GM21515 (cell line): ENCODE measurements around the gene SIMC1.

ENCODE experiments used
- ATAC-seq: cut with Tn5 transposase; IDR thresholded peaks from one replicate; pipeline ENCODE4 v1.9.1; 2021; ENCODE audit not compliant: unreplicated experiment

SIMC1 gene

DNA sequence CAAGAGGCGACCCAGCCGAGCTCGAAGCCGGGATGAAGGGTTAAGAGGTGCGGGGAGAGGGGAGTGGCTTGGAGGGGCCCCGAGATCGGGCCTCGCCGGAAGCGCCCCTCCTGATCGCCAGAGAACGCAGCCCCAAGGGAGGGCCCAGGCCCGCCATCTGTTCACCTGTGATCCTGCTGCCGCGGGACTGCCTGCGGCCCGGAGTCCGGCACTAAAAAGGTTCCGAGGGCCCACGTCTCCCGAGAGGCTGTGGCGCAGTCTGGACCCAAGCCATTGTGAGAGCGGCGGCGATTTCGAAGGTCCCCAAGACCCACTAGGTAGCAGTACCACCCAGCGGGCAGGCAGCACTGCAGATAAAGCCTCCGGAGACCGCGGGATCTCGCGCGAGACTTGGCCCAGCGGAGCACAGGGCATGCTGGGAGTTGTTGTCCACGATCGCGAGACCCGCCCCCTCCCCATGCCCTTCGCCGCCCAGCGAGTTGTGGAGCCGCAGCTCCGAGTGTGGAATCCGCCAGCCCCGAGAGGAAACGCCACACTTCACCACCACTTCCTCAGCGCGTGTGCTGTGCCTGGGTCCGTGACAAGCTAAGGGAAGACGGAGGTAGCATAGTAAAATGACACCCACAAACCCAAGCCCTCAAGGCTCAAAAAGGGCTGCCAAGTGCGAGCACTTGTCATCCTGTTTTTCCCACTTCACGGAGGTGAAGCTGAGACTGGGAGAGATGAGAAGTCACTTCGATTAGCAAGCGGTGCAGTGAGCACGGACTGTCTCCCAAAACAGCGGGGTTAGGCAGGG is 123.4 kb downstream of the SIMC1 start, which contains the start of gene KIAA1191:
TSS of gene KIAA1191 (minus strand) at position 328 of the 796 bp plus-strand sequence. CDS start 2,256 bp downstream, outside the sequence.
- ATAC-seq = peak; percentile 83

DNA sequence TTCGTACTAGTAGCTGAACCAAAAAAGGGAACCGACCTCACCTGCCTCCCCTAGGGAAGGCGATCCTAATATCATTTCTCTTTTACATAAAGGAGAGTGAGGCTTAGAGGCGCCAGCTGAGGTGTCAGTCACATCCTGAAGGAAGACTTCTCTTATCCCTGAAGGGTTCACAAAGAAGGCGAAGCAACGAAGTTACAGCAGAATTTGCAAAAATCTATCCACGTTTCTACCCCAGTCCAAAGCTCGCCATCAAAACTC is 123.9 kb downstream of the SIMC1 start:
- ATAC-seq = peak; percentile 15

DNA sequence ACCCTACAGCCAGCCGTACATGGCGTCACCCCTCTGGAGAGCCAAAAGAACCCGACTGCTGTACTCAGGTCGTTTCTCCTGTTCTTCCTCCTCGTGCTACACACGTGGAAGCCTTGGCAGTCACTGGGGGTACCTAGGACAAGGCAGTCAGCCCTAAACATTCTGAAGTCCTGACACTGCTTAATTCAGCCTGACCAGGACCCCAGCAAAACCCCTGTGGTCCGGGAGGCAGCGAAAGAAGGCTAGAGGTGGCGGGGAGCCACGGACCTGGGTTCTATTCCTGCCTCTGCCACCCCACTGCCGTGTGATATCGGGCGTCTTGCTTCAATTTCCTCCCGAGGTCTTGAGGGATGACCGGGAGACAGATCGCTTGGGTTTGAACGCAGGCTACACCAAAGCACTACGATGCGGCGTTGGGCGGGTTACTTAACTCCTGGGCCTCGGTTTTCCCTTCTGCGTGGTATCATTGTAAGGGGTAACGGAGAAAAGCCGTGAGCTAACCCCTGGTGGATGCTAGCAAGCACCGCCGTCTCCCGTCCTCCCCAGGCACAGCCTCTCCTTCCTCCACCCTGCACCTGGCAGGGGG is 126.6 kb downstream of the SIMC1 start:
- ATAC-seq = no peak

DNA sequence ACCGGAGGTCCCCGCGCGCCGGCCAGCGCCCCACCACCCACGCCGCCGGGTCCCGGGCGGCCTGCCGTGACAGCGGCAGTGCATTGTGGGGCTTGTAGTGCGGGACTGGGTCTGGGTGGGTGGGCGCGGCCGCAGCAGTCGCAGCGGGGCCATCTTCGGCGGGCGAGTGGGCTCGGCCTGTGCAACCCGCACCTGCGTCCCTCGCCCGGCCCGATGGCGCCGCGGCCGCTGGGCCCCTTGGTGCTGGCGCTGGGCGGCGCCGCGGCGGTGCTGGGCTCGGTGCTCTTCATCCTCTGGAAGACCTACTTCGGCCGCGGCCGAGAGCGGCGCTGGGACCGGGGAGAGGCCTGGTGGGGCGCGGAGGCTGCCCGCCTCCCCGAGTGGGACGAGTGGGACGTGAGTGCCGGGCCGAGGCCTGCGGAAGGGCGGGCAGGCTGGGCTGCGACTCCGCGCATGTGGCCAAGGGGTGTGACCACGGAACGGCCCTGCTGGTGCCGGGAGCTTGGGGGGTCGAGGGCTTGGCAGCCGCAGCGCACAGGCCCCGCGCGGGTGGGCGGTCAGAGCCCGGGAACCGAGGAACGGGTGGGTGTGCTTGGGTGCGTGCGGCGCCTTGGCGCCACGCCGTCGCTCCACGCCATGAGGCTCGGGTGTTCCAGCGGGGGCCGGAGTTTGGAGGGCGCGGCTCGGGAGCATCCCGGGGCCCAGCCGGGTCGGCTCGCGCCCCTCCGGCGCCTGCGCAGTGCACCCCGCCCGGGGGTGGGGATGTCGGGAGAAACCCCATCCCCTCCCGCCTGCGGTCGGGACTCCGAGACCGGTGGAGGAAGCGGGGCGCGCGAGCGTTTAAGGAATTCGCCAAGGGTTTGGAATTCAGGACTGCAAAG is 127.4 kb downstream of the SIMC1 start, which contains the start of gene ARL10:
TSS of gene ARL10 (plus strand) at position 137 of the 881 bp plus-strand sequence. CDS start at position 214, 77 bp downstream.
- peak; percentile 36 for ATAC-seq

DNA sequence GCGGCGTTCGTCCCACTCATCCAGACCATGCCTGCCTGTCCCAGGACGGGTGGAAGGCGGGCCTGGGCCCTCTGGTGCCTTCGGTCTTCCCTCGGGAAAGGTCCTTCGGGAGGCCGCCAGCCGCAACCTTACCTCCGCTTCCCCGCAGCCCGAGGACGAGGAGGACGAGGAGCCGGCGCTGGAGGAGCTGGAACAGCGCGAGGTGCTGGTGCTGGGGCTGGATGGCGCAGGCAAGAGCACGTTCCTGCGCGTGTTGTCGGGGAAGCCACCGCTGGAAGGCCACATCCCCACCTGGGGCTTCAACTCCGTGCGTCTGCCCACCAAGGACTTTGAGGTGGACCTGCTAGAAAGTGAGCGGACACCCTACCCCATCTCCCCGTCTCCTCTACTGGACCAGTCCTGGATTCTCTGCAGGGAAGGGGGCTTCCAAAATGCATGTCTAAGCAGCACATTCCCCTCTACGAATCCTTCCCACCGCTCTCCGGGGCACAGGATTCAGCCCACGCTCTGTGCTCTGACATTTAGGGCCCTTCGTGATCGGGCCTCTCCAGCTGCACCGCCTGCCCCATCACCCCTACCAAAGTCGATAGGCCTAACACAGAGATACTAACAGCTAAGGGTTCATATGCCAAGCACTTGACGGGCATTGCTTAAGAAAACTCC is 128.1 kb downstream of the SIMC1 start:
- no peak for ATAC-seq

DNA sequence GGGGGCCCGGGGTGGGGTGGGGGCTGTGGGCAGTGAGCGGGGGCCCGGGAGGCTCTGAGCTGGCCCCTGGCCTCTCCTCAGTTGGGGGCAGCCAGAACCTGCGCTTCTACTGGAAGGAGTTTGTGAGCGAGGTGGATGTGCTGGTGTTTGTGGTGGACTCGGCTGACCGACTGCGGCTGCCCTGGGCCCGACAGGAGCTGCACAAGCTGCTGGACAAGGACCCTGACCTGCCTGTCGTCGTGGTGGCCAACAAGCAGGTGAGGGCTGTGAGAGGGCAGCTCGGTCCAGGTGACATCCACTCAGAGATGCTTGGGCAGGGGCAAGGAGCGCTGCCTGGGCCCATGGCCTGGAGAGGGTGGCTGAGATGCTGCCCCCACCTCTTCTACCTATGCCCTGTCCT is 130.5 kb downstream of the SIMC1 start:
- no peak for ATAC-seq

DNA sequence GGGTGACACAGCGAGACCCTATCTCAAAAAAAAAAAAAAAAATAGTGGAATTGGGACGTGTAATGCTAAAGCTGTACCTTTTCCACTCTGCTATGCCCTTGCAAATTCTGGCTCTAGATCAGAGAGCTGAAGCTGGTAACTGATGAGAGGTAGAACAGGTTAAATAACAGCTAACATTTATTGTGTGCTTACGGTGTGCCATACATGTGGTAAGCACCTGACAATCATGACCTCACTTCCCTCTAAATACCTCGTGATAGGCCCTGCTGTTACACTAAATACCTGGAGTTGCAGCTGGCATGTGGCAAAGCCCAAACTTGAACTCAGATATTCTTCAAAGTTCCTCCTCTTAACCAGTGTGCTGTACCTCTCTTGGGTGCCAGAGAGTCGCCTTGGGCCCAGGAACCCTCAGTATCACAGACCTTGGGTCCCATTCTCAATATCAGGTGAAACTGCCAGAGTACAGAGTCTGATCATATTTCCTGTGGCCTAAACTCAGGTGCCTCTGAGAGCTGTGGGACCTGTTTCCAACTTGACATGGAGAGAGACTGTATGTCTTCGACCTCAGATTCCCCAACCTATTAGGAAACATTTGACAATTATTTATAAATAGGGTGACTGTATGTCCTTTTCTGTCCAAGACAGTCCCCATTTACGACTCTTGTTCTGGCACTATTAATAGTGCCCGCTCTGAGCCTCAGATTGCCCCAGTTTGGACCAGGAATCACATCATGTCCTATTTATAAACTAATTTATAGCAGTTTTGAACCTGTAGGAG is 131.9 kb downstream of the SIMC1 start:
- no peak for ATAC-seq

DNA sequence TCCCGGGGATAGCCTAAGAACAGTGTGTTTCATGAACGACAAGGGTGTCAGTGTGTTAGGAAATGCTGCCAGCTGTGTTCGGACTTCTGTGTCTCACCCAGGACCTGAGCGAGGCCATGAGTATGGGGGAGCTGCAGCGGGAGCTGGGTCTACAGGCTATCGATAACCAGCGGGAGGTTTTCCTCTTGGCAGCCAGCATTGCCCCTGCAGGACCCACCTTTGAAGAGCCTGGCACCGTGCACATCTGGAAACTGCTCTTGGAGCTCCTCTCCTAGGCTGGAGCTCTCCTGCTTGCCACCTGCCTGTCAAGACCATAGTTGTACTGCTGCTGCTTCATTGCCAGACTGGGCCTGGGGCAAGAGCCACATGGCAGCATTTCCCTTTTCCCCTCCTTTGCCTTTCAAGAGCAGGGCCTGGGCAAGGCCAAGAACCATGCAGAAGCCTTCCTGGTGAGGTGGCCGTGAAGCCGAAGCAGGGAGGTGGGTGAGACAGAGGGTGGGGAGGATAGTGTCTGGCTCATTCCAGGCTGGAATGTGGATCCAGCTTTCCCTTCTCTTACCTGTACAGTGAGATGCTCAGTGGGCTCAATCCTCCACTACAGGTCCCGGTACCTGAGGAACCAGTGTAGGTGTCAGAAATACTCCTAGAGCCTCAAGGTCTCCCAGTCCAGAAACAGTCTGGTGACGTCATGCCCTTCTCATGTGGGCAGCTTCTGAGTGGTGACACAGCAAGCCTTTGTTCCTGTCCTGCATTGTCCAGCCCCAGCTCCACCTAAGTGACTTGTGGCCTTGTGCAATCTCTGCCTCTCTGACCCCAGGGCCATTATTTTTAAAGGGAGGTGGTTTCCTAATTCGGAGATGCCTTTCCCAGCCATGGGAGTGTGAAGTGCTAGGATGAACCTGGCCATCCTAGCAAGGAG is 133.7 kb downstream of the SIMC1 start:
- ATAC-seq = no peak

DNA sequence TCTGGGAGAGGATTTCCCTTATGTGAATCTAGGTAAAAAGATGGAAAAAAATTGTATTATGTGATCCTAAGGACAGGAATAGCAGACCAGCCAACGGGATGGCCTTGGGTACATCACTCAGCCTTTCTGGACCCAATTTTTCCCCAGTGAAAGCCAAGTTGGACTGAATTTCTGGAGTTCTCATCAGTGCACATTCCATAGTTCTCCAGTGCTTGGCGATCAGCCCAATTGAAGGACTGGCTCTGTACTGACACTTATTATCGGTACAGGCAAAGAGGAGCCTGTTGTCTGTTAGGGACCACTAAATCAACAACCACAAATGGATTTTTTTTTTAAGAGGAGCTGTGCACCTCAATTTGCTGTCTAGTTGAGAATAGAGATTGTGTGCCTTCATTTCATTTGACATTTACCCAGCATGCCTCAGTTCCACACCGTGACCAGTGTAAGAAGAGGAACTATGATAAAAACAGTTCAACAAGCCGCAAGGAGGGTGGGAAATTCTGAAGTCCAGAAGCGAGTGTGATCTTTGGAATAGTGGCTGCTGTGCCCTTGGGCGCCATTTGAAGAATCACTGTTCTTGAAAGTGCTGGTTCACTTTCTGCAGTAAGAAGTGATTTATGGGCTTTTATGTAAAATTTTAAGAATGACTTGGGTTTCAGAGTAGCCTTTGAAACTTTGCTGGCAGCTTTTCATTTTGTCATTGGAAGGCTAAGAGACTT is 135.0 kb downstream of the SIMC1 start:
- ATAC-seq = no peak

DNA sequence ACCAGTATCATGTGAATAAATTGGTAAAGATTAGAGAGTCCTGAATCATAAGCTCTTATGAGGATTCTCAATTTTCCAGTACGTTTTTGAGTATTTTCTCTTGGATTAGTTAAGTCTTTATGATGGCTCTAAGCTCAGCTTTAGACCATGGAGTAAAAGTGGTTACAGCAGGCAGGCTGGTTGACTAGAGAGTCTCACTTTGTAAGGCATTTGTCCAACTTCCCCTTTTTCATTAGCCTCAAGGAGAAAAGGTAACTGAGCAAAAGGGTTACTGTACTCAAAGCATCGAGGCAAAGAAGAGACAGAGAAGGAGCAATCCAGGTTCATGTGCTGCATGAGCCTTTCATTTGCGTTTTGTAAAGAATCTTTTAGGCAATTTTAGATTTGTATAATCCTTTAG is 141.7 kb downstream of the SIMC1 start:
- no peak for ATAC-seq

DNA sequence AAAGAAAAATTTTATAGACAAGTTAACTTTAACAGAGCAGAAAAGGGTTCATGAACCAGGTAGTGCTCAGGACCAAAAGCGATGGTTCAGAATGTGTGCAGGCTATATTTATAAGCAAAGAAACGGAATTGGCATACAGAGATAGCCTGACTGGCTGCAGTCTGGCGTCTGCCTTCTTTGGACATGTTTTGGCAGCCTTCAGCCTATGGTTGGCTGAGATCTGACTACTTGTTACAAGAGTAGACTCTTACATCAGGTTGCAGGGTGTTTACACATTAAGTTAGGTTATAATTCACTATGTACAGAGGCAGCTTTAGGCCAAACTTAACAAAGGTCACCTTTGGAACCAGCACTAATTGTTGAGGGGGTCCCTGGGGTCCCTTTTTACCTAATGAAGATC is 143.2 kb downstream of the SIMC1 start:
- ATAC-seq = no peak

DNA sequence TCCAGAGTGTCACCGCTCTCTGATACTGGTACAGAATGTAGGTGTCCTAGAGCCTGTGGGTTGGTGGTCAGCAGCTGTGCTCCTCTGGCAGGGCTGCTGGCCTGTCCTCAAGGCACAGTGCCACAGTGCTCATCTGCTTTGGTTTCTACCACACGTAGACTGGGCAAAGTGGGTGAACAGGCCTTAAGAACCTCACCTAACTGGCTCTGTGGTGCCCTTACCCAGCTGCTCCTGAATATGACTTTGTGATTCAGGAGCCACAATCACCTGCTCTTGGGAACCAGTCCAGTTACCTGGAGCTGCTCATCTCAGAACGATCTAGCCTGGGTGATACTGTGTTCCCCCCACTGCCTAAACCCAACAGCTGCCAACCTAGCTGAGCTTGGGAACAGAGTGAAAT is 143.8 kb downstream of the SIMC1 start:
- ATAC-seq = no peak

DNA sequence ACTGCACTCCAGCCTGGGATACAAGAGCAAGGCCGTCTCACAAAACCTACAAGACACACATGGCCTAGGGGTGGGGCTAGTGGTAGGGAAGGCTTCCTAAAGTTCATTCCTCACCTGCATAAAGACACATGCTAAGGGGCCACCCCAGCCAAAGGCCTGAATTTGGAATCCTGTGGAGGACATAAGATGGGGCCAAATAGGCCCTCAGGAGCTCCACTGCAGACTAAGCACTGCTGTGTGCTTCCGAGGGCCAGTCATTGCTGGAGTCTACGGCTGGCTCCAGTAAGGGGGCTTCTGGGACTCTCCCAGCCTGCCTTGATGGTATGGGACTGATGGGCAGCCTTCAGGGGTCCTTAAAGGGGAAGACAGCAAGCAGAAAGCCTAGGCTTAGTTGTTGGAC is 144.5 kb downstream of the SIMC1 start:
- no peak for ATAC-seq

DNA sequence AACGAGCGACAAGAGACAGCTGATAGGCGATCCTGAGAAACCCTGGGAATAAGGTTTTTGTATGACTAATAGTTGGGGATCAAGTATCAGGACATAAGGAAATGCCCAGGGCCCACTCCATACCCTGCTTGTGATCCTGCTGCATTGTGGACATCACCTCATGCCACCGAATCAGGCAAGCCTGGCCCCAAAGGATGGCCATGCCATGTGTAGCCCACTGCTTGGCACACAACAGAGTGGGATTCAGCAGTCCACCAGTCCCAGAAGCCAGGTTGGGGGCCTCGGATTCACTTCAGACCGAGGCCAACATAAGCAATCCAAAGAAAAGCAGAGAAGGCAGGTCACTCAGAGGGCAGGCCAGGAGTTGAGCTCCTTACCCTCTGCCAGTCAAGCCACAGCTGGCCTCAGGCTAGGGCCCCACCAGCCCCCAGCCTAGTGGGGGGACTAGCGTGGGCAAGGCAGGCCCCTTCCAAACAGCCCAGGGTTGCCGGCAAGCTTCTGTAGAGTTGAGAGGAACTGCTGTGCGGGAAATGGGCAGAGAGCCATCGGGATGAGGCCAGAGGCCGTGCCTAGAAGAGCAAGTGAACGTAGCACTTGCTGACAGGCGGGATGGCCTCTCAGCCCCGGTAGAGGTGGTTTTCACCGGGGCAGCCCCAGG is 145.2 kb downstream of the SIMC1 start:
- no peak for ATAC-seq

DNA sequence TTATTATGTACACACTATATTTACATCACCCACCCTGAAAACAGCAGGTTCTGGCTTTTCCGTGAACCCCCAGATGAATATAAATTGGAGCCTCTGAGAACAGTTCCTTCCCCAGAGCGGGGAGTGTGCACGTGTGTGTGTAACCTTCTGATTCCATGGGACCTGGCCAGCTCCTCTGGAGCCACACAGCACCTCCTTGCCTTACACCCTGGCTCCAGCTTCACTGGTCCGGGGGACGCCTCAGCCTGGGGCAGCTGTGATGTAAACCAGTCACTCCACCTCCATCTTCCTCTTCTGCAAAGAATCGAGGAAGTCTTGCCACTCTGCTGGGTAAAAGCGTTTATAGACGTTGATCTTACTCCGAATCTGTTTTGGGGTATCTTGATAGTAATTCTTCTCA is 145.7 kb downstream of the SIMC1 start:
- ATAC-seq = no peak

DNA sequence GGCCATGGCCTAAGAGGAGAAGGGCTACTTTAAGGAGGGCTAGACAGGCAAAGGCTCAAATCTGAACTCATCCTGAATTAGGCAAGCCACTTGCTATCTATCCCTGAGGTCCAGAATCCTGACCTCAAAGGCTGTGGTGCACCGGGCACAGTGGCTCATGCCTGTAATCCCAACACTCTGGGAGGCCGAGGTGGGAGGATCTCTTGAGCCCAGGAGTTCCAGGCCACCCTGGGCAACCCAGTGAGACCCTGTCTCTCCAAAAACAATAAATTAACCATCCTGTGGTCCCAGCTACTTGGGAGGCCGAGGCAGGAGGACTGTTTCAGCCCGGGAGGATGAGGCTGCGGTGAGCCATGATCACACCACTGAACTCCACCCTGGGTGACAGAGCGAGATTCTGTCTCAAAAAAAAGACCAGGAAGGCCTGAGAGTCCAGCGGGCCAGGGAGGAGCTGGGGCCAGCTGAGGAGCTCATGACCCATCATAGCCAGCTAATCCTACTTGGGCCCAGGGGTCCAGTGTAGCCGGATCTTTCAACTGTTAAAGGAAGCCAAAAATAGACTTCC is 146.2 kb downstream of the SIMC1 start:
- no peak for ATAC-seq

DNA sequence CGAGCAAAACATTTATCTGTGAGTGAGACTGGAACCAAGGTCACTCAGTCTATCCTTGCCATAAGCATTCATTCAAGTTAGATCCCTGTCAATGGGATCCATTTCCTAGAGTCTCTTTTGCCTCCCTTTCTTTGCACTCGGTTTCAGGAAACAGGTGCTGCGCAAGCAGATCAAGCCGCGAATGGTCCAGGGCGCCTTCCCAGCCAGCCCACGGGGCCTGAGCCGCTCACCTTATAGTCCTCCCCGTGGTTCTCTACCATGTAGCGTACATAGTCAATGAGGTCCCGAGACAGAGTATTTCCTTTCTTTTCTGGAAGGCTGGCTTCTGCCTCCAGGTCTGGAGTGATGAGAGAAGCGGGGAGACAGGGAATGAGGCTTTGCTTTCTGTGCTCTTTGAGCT is 146.8 kb downstream of the SIMC1 start:
- ATAC-seq = no peak

DNA sequence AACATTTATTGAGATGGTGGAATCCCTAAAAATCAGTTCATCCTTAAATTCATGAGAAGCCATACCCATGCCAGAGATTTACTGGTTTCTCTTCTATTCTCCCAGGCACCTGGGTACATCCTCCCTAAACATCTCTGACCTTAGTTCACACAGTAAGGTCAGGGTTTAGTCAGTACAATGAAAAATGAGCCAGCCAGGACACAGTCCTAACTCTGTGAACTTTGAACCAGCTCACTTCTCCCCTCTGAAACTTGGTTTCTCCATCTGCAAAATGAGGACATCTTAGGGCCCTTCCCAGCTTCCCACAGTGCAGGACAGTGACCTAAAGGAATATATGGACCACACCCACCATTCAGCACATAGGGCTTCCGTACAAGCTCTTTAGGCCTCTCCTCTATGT is 148.3 kb downstream of the SIMC1 start:
- no peak for ATAC-seq
